Measurements from ENCODE around the gene SEC24C. TPM values are rescaled to one million over a fixed set of nuclear protein-coding genes. Genes with fewer than 3 reads are reported as not detected.

Gene SEC24C
- total RNA-seq, 1 experiment from 2014 or later = 325 TPM

DNA sequence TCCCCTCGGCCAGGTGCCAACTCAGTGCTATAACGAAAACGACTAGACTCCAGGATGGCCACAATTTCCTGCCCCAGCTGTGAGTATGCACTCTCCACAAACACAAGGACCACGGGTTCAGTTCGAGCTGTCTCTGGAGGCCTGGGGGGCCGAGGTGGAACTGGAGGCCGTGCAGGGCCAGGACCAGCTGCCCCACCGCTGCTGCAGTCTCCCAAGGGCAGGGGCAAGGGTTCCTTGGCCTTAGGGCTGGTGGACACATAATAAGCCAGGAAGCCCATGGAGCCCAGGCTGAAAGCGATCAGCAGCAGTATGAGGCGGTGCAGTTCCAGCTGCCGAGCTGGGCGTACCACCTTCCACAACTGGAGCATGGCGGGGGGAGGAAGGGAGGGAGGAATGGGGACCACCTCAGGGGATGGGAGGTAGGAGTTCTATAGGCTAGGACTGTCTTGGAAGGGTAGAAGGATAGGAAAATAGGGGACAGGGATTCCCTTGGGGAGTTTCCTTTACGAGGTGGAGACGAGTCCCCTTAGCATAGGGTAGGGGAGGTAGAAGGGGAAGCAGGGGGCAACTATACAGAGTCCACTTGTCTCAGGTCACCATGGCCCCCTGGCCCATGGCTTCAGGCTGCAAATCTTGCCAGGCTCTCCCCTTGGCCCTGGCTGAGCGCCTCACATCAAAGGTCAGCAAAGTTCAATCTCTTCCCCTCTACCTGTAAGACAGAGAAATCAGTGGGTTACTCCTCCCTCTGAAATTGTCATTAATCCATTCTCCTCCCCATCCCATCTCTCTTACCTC, 64.0 kb downstream of the SEC24C start:
- H3F3A ChIP-seq (ENCODE audit: low read length, unreplicated experiment) = peaks cover 10% of the 10 kb centered on the region
- H3K79me2 ChIP-seq (ENCODE audit: low read length) = peaks cover 13% of the 10 kb centered on the region
- intact Hi-C loops (cut with micrococcal nuclease) = no loop called here
- H3K9me2 ChIP-seq (replicated peaks; ENCODE audit: low read length) = no peaks in the 10 kb centered on the region
- no peaks in the 10 kb centered on the region for H4K20me1 ChIP-seq (ENCODE audit: low read length)
- H2AFZ ChIP-seq (ENCODE audit: low read length) = no peak overlapping the region
- ChIA-PET CTCF (no interaction called here), POLR2A (ENCODE audit: unreplicated experiment) (interaction anchor here (1.0 kb wide), 1 partner anchor 36 kb away, joined by 11 read pairs; a partner anchor contains a TSS)
- DNase-seq (no peak), ATAC-seq (no peak)
- H3K4me1 ChIP-seq (ENCODE audit: insufficient read depth, low read length) = peaks cover 4% of the 10 kb centered on the region
- no peaks in the 10 kb centered on the region for H3K9me3 ChIP-seq (ENCODE audit: low read length)
- BruUV-seq (replicated peaks) = no TSS peak
- H3K27ac ChIP-seq (ENCODE audit: low read length) = no peak overlapping the region
- H3K27me3 ChIP-seq (ENCODE audit: low read length) = no peaks in the 10 kb centered on the region
- H3K9ac ChIP-seq (ENCODE audit: low read length) = no peak overlapping the region
- TF ChIP-seq, protein P1, sequence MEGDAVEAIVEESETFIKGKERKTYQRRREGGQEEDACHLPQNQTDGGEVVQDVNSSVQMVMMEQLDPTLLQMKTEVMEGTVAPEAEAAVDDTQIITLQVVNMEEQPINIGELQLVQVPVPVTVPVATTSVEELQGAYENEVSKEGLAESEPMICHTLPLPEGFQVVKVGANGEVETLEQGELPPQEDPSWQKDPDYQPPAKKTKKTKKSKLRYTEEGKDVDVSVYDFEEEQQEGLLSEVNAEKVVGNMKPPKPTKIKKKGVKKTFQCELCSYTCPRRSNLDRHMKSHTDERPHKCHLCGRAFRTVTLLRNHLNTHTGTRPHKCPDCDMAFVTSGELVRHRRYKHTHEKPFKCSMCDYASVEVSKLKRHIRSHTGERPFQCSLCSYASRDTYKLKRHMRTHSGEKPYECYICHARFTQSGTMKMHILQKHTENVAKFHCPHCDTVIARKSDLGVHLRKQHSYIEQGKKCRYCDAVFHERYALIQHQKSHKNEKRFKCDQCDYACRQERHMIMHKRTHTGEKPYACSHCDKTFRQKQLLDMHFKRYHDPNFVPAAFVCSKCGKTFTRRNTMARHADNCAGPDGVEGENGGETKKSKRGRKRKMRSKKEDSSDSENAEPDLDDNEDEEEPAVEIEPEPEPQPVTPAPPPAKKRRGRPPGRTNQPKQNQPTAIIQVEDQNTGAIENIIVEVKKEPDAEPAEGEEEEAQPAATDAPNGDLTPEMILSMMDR (conservative IDR thresholded peaks at IDR 0.05; ENCODE audit: low read depth, low read length) = no peak
- no peak for TF ChIP-seq EZH2 (IDR thresholded peaks at IDR 0.05; ENCODE audit: low read length, unreplicated experiment)
- no peak for TF ChIP-seq EZH2phosphoT487 (IDR thresholded peaks at IDR 0.05; ENCODE audit: borderline replicate concordance, low read length)
- no peak overlapping the region for H3K4me2 ChIP-seq (ENCODE audit: low read length)
- no peak overlapping the region for H3K4me3 ChIP-seq (ENCODE audit: low read length)
- H3K36me3 ChIP-seq (ENCODE audit: low read depth, low read length) = peaks cover 29% of the 10 kb centered on the region

DNA sequence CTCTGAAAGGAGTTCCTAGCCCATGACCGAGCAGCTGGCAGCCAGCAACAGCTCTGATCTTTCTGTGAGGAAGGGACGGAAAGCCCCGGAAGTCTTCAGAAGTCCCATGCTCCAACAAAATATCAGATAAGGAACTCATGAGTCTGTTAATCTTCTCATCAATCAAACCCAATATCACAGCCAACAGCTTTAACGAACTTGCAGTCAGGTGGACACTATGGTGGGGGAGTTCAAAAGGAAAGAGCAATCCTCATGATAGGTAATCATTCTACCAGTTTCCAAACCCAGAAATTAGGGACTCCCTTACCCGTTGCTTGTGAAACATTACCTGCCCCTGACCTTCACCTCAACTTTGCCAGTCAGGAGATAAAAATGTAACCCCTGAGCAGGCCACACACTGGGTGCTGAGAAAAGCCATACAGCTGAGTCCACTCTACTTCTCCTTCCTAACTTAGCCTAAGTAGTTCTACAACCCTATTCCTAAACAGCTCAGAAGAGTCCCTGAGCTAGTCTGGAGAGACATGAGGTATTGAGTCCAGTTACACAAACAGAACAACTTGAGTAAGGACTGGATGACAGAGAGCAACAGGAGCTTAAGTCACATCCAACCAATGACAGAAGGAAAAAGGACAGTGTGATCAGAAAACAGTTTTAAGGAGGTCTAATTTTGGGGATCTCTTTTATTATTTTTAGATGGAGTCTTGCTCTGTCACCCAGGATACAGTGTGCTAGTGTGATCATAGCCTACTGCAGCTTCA, 65.1 kb downstream of the SEC24C start:
- ChIA-PET POLR2A (ENCODE audit: unreplicated experiment) (interaction anchor here (1.0 kb wide), 1 partner anchor 37 kb away, joined by 11 read pairs; a partner anchor contains a TSS), CTCF (no interaction called here)
- peaks cover 13% of the 10 kb centered on the region for H3K79me2 ChIP-seq (ENCODE audit: low read length)
- no peak for TF ChIP-seq EZH2 (IDR thresholded peaks at IDR 0.05; ENCODE audit: low read length, unreplicated experiment)
- TF ChIP-seq EZH2phosphoT487 (IDR thresholded peaks at IDR 0.05; ENCODE audit: borderline replicate concordance, low read length) = no peak
- TF ChIP-seq, protein P1 (conservative IDR thresholded peaks at IDR 0.05; ENCODE audit: low read depth, low read length) = no peak
- no peaks in the 10 kb centered on the region for H3K9me3 ChIP-seq (ENCODE audit: low read length)
- no peak for ATAC-seq
- no peak overlapping the region for H3K27ac ChIP-seq (ENCODE audit: low read length)
- H4K20me1 ChIP-seq (ENCODE audit: low read length) = no peaks in the 10 kb centered on the region
- DNase-seq = no peak
- H3K4me3 ChIP-seq (ENCODE audit: low read length) = no peak overlapping the region
- intact Hi-C loops (cut with micrococcal nuclease) = no loop called here
- peaks cover 29% of the 10 kb centered on the region for H3K36me3 ChIP-seq (ENCODE audit: low read depth, low read length)
- no peak overlapping the region for H2AFZ ChIP-seq (ENCODE audit: low read length)
- peaks cover 4% of the 10 kb centered on the region for H3K4me1 ChIP-seq (ENCODE audit: insufficient read depth, low read length)
- H3F3A ChIP-seq (ENCODE audit: low read length, unreplicated experiment) = peaks cover 14% of the 10 kb centered on the region
- H3K27me3 ChIP-seq (ENCODE audit: low read length) = no peaks in the 10 kb centered on the region
- no peaks in the 10 kb centered on the region for H3K9me2 ChIP-seq (replicated peaks; ENCODE audit: low read length)
- H3K4me2 ChIP-seq (ENCODE audit: low read length) = no peak overlapping the region
- no TSS peak for BruUV-seq (replicated peaks)
- H3K9ac ChIP-seq (ENCODE audit: low read length) = no peak overlapping the region

Measured in PC-3 (cell line).